SU-DHL-6 (cell line): ENCODE results near the gene PLEKHA6.

ENCODE experiments used
- H2AFZ ChIP-seq: fragments of 200-600 bp; sonication (generic); 2 replicates; pipeline ENCODE4 v1.6.1; 2014; ENCODE audit warnings: low read depth, mild to moderate bottlenecking, moderate library complexity, mixed read lengths, antibody characterized with exemption, low read length; ENCODE audit not compliant: severe bottlenecking
- H3F3A ChIP-seq: fragments of 200-600 bp; shearing (Covaris generic); 2 replicates; pipeline ENCODE4 v1.6.0; 2016; ENCODE audit warnings: antibody characterized with exemption, mild to moderate bottlenecking; ENCODE audit not compliant: insufficient read depth
- H3K27ac ChIP-seq: fragments of 200-600 bp; sonication (generic); 2 replicates; pipeline ENCODE4 v1.5.1; 2016; ENCODE audit warnings: low read depth, mild to moderate bottlenecking, low read length, moderate library complexity, mixed read lengths
- H3K27me3 ChIP-seq: fragments of 200-600 bp; sonication (generic), shearing (Covaris generic); 2 replicates; pipeline ENCODE4 v1.6.0; 2014; ENCODE audit warnings: mild to moderate bottlenecking, low read length
- H3K36me3 ChIP-seq: fragments of 200-600 bp; sonication (generic); 2 replicates; pipeline ENCODE4 v1.6.1; 2014; ENCODE audit warnings: mild to moderate bottlenecking, low read length, mixed read lengths
- H3K4me2 ChIP-seq: fragments of 300-600, 200-600 bp; shearing (Covaris generic), sonication (generic); 2 replicates; pipeline ENCODE4 v1.6.0; 2014; ENCODE audit warnings: low read length, low read depth, mild to moderate bottlenecking; ENCODE audit not compliant: poor library complexity, severe bottlenecking
- H3K4me3 ChIP-seq: fragments of 200-600 bp; sonication (generic); 2 replicates; pipeline ENCODE4 v1.5.1; 2014; ENCODE audit warnings: antibody characterized with exemption, low read length, mild to moderate bottlenecking, mixed read lengths; ENCODE audit not compliant: insufficient read depth, poor library complexity, severe bottlenecking
- H3K79me2 ChIP-seq: fragments of 200-600 bp; sonication (generic); 2 replicates; pipeline ENCODE4 v1.6.1; 2014; ENCODE audit warnings: mild to moderate bottlenecking, low read length, moderate library complexity; ENCODE audit not compliant: insufficient read depth
- H3K9ac ChIP-seq: fragments of 200-600 bp; sonication (generic); 2 replicates; pipeline ENCODE4 v1.7.0; 2014; ENCODE audit warnings: mild to moderate bottlenecking, low read length
- H3K9me2 ChIP-seq: fragments of 200-600 bp; sonication (generic); replicated peaks from 2 replicates; pipeline ENCODE4 v1.6.1; 2014; ENCODE audit warnings: low read length; ENCODE audit not compliant: insufficient read depth
- H3K9me3 ChIP-seq: fragments of 200-600 bp; sonication (generic); 2 replicates; pipeline ENCODE4 v1.6.1; 2014; ENCODE audit warnings: low read length, mixed read lengths; ENCODE audit not compliant: insufficient read depth
- H4K20me1 ChIP-seq: fragments of 200-600 bp; sonication (generic); 2 replicates; pipeline ENCODE4 v1.6.1; 2014; ENCODE audit warnings: low read depth, mild to moderate bottlenecking, antibody characterized with exemption, low read length, moderate library complexity, mixed read lengths
- EZH2phosphoT487 ChIP-seq: fragments of 200-600 bp; sonication (generic), shearing (Covaris generic); conservative IDR thresholded peaks from 2 replicates; pipeline ENCODE4 v1.6.1; 2018; ENCODE audit warnings: mild to moderate bottlenecking, antibody characterized with exemption, low read length, moderate library complexity, mixed read lengths
- TF ChIP-seq, protein P1 (sequence below): fragments of 200-600 bp; sonication (generic); IDR thresholded peaks from one replicate; pipeline ENCODE4 v1.5.1; 2017; ENCODE audit warnings: antibody characterized with exemption, mild to moderate bottlenecking, low read length, moderate library complexity; ENCODE audit not compliant: insufficient read depth, poor library complexity, severe bottlenecking

The PLEKHA6 gene

GRCh38 chr1:204362984-204363334 is 3.2 kb upstream of the PLEKHA6 start:
- Histone ChIP-seq H3K27me3 (no peaks in the 10 kb centered on the region), H4K20me1 (no peaks in the 10 kb centered on the region), H3F3A (no peaks in the 10 kb centered on the region), H3K27ac (no peak overlapping the region), H3K4me3 (no peak overlapping the region), H3K79me2 (no peaks in the 10 kb centered on the region), H3K9me3 (no peaks in the 10 kb centered on the region), H3K36me3 (no peaks in the 10 kb centered on the region), H3K9ac (no peak overlapping the region), H3K9me2 (no peaks in the 10 kb centered on the region), H3K4me2 (peak overlapping the region; percentile 43), H2AFZ (no peak overlapping the region)
- TF ChIP-seq, protein P1, sequence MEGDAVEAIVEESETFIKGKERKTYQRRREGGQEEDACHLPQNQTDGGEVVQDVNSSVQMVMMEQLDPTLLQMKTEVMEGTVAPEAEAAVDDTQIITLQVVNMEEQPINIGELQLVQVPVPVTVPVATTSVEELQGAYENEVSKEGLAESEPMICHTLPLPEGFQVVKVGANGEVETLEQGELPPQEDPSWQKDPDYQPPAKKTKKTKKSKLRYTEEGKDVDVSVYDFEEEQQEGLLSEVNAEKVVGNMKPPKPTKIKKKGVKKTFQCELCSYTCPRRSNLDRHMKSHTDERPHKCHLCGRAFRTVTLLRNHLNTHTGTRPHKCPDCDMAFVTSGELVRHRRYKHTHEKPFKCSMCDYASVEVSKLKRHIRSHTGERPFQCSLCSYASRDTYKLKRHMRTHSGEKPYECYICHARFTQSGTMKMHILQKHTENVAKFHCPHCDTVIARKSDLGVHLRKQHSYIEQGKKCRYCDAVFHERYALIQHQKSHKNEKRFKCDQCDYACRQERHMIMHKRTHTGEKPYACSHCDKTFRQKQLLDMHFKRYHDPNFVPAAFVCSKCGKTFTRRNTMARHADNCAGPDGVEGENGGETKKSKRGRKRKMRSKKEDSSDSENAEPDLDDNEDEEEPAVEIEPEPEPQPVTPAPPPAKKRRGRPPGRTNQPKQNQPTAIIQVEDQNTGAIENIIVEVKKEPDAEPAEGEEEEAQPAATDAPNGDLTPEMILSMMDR = no peak
- no peak for TF ChIP-seq EZH2phosphoT487

DNA sequence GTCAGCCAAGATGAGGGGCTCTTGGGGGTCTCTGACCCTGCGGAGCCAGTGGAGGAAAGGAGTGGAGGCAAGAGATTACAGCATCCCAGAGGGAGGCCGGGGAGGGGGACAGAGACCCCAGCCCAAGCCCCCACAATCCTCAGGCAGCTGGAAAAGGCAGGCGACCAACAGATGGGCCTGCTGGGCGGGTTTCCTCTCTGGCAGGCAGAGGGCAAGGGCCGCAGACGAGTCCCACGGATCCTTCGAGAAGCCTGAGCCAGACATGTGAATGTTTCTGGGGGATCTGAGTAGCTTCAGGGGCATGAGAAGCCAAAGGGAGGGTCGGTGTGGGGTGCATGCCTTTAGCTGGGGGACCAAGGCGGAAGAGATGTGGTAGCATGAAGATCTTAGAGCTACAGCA is 2.1 kb upstream of the PLEKHA6 start:
- Histone ChIP-seq H3F3A (no peaks in the 10 kb centered on the region), H3K9ac (no peak overlapping the region), H3K27me3 (no peaks in the 10 kb centered on the region), H2AFZ (no peak overlapping the region), H4K20me1 (no peaks in the 10 kb centered on the region), H3K9me3 (no peaks in the 10 kb centered on the region), H3K79me2 (no peaks in the 10 kb centered on the region), H3K9me2 (no peaks in the 10 kb centered on the region), H3K27ac (no peak overlapping the region), H3K4me3 (no peak overlapping the region), H3K36me3 (no peaks in the 10 kb centered on the region), H3K4me2 (no peak overlapping the region)
- TF ChIP-seq EZH2phosphoT487 = no peak
- TF ChIP-seq, protein P1 = no peak

- Histone ChIP-seq H2AFZ (no peak overlapping the region), H3K27ac (no peak overlapping the region), H3K4me3 (no peak overlapping the region), H4K20me1 (no peaks in the 10 kb centered on the region), H3K4me2 (no peak overlapping the region), H3K9me2 (no peaks in the 10 kb centered on the region), H3F3A (no peaks in the 10 kb centered on the region), H3K79me2 (no peaks in the 10 kb centered on the region), H3K9ac (no peak overlapping the region), H3K36me3 (no peaks in the 10 kb centered on the region), H3K27me3 (no peaks in the 10 kb centered on the region), H3K9me3 (no peaks in the 10 kb centered on the region)
- TF ChIP-seq EZH2phosphoT487 = no peak
- TF ChIP-seq, protein P1 = no peak
Measured at GRCh38 chr1:204361341-204361771, 1.6 kb upstream of the PLEKHA6 start.
